ENCODE data around the gene REEP3.

The REEP3 gene

GRCh38 chr10:63603709-63604445, 82.7 kb downstream of the REEP3 start:
- Histone ChIP-seq H3K4me2 (ENCODE audit: low read length) (peak overlapping the region; percentile 2; the same call in 1 of the 2 replicates), H4K20me1 (ENCODE audit: insufficient read depth, low read length) (no peaks in the 10 kb centered on the region), H3K4me1 (ENCODE audit: insufficient read depth, low read length, severe bottlenecking) (peaks cover 22% of the 10 kb centered on the region), H3K36me3 (ENCODE audit: insufficient read depth, low read length) (no peaks in the 10 kb centered on the region; the same call in 1 of the 2 replicates), H3F3A (ENCODE audit: insufficient read depth, low read length) (no peaks in the 10 kb centered on the region), H3K79me2 (ENCODE audit: insufficient read depth, low read length) (no peaks in the 10 kb centered on the region), H3K27me3 (ENCODE audit: insufficient read depth, low read length) (no peaks in the 10 kb centered on the region), H3K9me2 (ENCODE audit: low read depth, low read length) (no peaks in the 10 kb centered on the region), H3K9ac (ENCODE audit: low read length) (no peak overlapping the region), H3K4me3 (ENCODE audit: low read depth, low read length, poor library complexity, severe bottlenecking) (no peak overlapping the region), H2AFZ (ENCODE audit: low read length) (no peak overlapping the region), H3K27ac (ENCODE audit: low read depth, low read length, poor library complexity, severe bottlenecking) (no peak overlapping the region), H3K9me3 (ENCODE audit: low read length) (no peaks in the 10 kb centered on the region)
- no peak for TF ChIP-seq EZH2 (IDR thresholded peaks at IDR 0.05; ENCODE audit: borderline replicate concordance, low read length)
- TF ChIP-seq, protein P1, sequence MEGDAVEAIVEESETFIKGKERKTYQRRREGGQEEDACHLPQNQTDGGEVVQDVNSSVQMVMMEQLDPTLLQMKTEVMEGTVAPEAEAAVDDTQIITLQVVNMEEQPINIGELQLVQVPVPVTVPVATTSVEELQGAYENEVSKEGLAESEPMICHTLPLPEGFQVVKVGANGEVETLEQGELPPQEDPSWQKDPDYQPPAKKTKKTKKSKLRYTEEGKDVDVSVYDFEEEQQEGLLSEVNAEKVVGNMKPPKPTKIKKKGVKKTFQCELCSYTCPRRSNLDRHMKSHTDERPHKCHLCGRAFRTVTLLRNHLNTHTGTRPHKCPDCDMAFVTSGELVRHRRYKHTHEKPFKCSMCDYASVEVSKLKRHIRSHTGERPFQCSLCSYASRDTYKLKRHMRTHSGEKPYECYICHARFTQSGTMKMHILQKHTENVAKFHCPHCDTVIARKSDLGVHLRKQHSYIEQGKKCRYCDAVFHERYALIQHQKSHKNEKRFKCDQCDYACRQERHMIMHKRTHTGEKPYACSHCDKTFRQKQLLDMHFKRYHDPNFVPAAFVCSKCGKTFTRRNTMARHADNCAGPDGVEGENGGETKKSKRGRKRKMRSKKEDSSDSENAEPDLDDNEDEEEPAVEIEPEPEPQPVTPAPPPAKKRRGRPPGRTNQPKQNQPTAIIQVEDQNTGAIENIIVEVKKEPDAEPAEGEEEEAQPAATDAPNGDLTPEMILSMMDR (IDR thresholded peaks at IDR 0.05; ENCODE audit: low read length): no peak

GRCh38 chr10:63605197-63605967, 84.2 kb downstream of the REEP3 start:
- H3K9ac ChIP-seq (ENCODE audit: low read length): no peak overlapping the region
- no peaks in the 10 kb centered on the region for H4K20me1 ChIP-seq (ENCODE audit: insufficient read depth, low read length)
- no peaks in the 10 kb centered on the region for H3K9me3 ChIP-seq (ENCODE audit: low read length)
- TF ChIP-seq EZH2 (IDR thresholded peaks at IDR 0.05; ENCODE audit: borderline replicate concordance, low read length): no peak
- TF ChIP-seq, protein P1 (IDR thresholded peaks at IDR 0.05; ENCODE audit: low read length): 0 out of 2 replicates have a peak, but pooled peaks have one; percentile 6
- no peaks in the 10 kb centered on the region for H3K27me3 ChIP-seq (ENCODE audit: insufficient read depth, low read length)
- H3K4me1 ChIP-seq (ENCODE audit: insufficient read depth, low read length, severe bottlenecking): peaks cover 28% of the 10 kb centered on the region
- H3K36me3 ChIP-seq (ENCODE audit: insufficient read depth, low read length): no peaks in the 10 kb centered on the region
- H3K4me2 ChIP-seq (ENCODE audit: low read length): no peak overlapping the region
- no peaks in the 10 kb centered on the region for H3K79me2 ChIP-seq (ENCODE audit: insufficient read depth, low read length)
- no peaks in the 10 kb centered on the region for H3K9me2 ChIP-seq (ENCODE audit: low read depth, low read length)
- H3F3A ChIP-seq (ENCODE audit: insufficient read depth, low read length): no peaks in the 10 kb centered on the region; the same call in 1 of the 2 replicates
- H3K27ac ChIP-seq (ENCODE audit: low read depth, low read length, poor library complexity, severe bottlenecking): no peak overlapping the region
- H2AFZ ChIP-seq (ENCODE audit: low read length): no peak overlapping the region
- no peak overlapping the region for H3K4me3 ChIP-seq (ENCODE audit: low read depth, low read length, poor library complexity, severe bottlenecking)

DNA sequence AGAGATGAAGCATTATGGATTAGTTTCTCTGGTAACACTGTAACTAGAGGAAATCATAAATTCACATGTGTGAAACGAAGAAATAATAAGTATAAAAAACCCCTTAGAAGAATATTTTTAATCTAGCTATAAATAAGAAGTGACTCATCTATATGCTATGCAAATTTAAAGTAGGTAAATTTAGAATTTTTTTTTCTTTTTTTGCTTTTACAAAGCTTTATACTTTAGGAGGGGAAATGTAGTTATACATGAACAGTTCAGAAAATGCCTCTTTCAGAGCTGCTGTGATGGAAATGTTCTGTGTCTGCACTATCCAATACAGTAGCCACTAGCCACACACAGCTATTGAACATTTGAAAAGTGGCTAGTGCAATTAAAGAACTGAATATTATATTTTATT, 87.3 kb downstream of the REEP3 start:
- Histone ChIP-seq H2AFZ (ENCODE audit: low read length) (no peak overlapping the region), H3K27ac (ENCODE audit: low read depth, low read length, poor library complexity, severe bottlenecking) (no peak overlapping the region), H3K4me3 (ENCODE audit: low read depth, low read length, poor library complexity, severe bottlenecking) (no peak overlapping the region), H3K9me2 (ENCODE audit: low read depth, low read length) (no peaks in the 10 kb centered on the region), H3K4me1 (ENCODE audit: insufficient read depth, low read length, severe bottlenecking) (peaks cover 31% of the 10 kb centered on the region), H4K20me1 (ENCODE audit: insufficient read depth, low read length) (no peaks in the 10 kb centered on the region), H3K27me3 (ENCODE audit: insufficient read depth, low read length) (no peaks in the 10 kb centered on the region), H3F3A (ENCODE audit: insufficient read depth, low read length) (no peaks in the 10 kb centered on the region; the same call in 1 of the 2 replicates), H3K4me2 (ENCODE audit: low read length) (no peak overlapping the region), H3K9ac (ENCODE audit: low read length) (no peak overlapping the region), H3K79me2 (ENCODE audit: insufficient read depth, low read length) (no peaks in the 10 kb centered on the region), H3K36me3 (ENCODE audit: insufficient read depth, low read length) (no peaks in the 10 kb centered on the region), H3K9me3 (ENCODE audit: low read length) (no peaks in the 10 kb centered on the region)
- TF ChIP-seq, protein P1 (IDR thresholded peaks at IDR 0.05; ENCODE audit: low read length): no peak
- no peak for TF ChIP-seq EZH2 (IDR thresholded peaks at IDR 0.05; ENCODE audit: borderline replicate concordance, low read length)
